HepG2 (cell line): Measurements from ENCODE around the gene PRDX4. TPM values are rescaled to one million over a fixed set of nuclear protein-coding genes. Genes with fewer than 3 reads are reported as not detected.

Source experiments
- ATAC-seq: fragments of 200-7000 bp; cut with Tn5 transposase; 3 replicates; pipeline ENCODE4 v1.9.1; 2020; ENCODE audit warnings: mild to moderate bottlenecking, moderate library complexity
- BruUV-seq: library from RNA; stranded (reverse); fragments of 400-500 nt; replicated peaks from 2 replicates; lab custom pipeline; 2021; lab: Mats Ljungman, UMichigan
- CTCF ChIA-PET: fragments of 300-600 bp; formaldehyde crosslinking; extraction: SDS; loops from one replicate; lab custom pipeline; 2021; ENCODE audit warnings: low total read pairs, inconsistent platforms, low intra/inter-chr PET ratio; lab: Yijun Ruan, JAX
- POLR2A ChIA-PET: fragments of 350-600 bp; sonication (Branson Sonifier 250); formaldehyde crosslinking; loops from one replicate; lab custom pipeline; 2020; ENCODE audit warnings: antibody characterized with exemption, inconsistent platforms; lab: Yijun Ruan, JAX
- DNase-seq: peaks from one replicate; pipeline ENCODE4 v3.0.0-alpha.2; 2015; ENCODE audit warnings: low spot score
- FAIRE-seq: peaks from 3 replicates; lab custom pipeline; 2011; peaks lifted over from hg19 to GRCh38; lab: Jason Lieb, UNC
- H2AFZ ChIP-seq: one replicate; pipeline ENCODE4 v1.6.1; 2011; ENCODE audit warnings: low read length, inconsistent platforms
- H3K27ac ChIP-seq: fragments of 300-600 bp; 3 replicates; pipeline ENCODE4 v1.8.0; 2011; ENCODE audit warnings: mixed run types, mild to moderate bottlenecking, mixed read lengths, low read length, inconsistent platforms; ENCODE audit not compliant: insufficient read depth; ENCODE audit errors: extremely low read length
- H3K27me3 ChIP-seq, 2 experiments: fragments of 200-600 bp in 1 of 2; 2 replicates in 1 of 2; 3 replicates in 1 of 2; pipeline versions ENCODE4 v1.6.0 to v1.8.0; 2011; ENCODE audit warnings: low read length in 2 of 2, mild to moderate bottlenecking in 2 of 2, moderate library complexity in 2 of 2, inconsistent platforms in 1 of 2; ENCODE audit not compliant: insufficient read depth in 2 of 2, control insufficient read depth in 1 of 2
- H3K36me3 ChIP-seq, 2 experiments: fragments of 200-600 bp in 1 of 2; replicated peaks in 1 of 2; 2 replicates in 1 of 2; 3 replicates in 1 of 2; pipeline versions ENCODE4 v1.5.1 to v1.8.0; 2011; ENCODE audit warnings: low read length in 2 of 2, inconsistent platforms in 1 of 2; ENCODE audit not compliant: insufficient read depth in 2 of 2, control insufficient read depth in 1 of 2
- H3K4me1 ChIP-seq: 2 replicates; pipeline ENCODE4 v1.5.1; 2012; ENCODE audit warnings: low read length, inconsistent platforms; ENCODE audit not compliant: insufficient read depth
- H3K4me2 ChIP-seq: 2 replicates; pipeline ENCODE4 v1.6.0; 2011; ENCODE audit warnings: low read depth, low read length, inconsistent platforms
- H3K4me3 ChIP-seq, 3 experiments: fragments of 200-600 bp in 1 of 3; sonication (generic), shearing (Covaris generic) in 1 of 3; replicated peaks in 1 of 3; 2 replicates each; pipeline ENCODE4 v1.5.1; 2011 to 2016; ENCODE audit warnings: low read length in 3 of 3, inconsistent platforms in 2 of 3, low read depth in 2 of 3, mild to moderate bottlenecking in 2 of 3, control low read depth in 1 of 3, mixed read lengths in 1 of 3; ENCODE audit not compliant: insufficient read depth in 1 of 3
- H3K79me2 ChIP-seq: one replicate; pipeline ENCODE4 v1.6.1; 2011; ENCODE audit warnings: low read length, inconsistent platforms; ENCODE audit not compliant: insufficient read depth
- H3K9ac ChIP-seq: 2 replicates; pipeline ENCODE4 v1.6.0; 2011; ENCODE audit warnings: mild to moderate bottlenecking, low read depth, low read length, inconsistent platforms; ENCODE audit not compliant: insufficient read depth
- H3K9me3 ChIP-seq: 2 replicates; pipeline ENCODE4 v1.5.1; 2012; ENCODE audit warnings: mild to moderate bottlenecking, low read length
- H4K20me1 ChIP-seq: 2 replicates; pipeline ENCODE4 v1.6.0; 2011; ENCODE audit warnings: inconsistent platforms, mild to moderate bottlenecking, low read length, moderate library complexity; ENCODE audit not compliant: insufficient read depth
- HDAC2 ChIP-seq: sonication (generic); formaldehyde crosslinking; IDR thresholded peaks from 2 replicates; pipeline ENCODE4 v1.4.0; 2020; ENCODE audit warnings: missing genetic modification reagents
- HNRNPK ChIP-seq: fragments of 200-400 bp; formaldehyde crosslinking; IDR thresholded peaks from 2 replicates; pipeline ENCODE4 v1.6.1; 2018; ENCODE audit warnings: low read length, low read depth, moderate library complexity, mild to moderate bottlenecking; ENCODE audit not compliant: poor library complexity, severe bottlenecking
- HOXA5 ChIP-seq: sonication (generic); formaldehyde crosslinking; IDR thresholded peaks from 2 replicates; pipeline ENCODE4 v1.4.0; 2020; ENCODE audit warnings: missing genetic modification reagents
- IKZF4 ChIP-seq: sonication (generic); formaldehyde crosslinking; IDR thresholded peaks from 2 replicates; pipeline ENCODE4 v1.5.1; 2020; ENCODE audit warnings: borderline replicate concordance, mild to moderate bottlenecking, low read depth, missing genetic modification reagents; ENCODE audit errors: not compliant biosample characterization
- NRL ChIP-seq: sonication (generic); formaldehyde crosslinking; IDR thresholded peaks from 2 replicates; pipeline ENCODE4 v1.5.0; 2020; ENCODE audit warnings: missing genetic modification reagents, mild to moderate bottlenecking, moderate library complexity, borderline replicate concordance
- PAXIP1 ChIP-seq: sonication (generic); formaldehyde crosslinking; conservative IDR thresholded peaks from 2 replicates; pipeline ENCODE4 v1.4.0; 2020; ENCODE audit warnings: mild to moderate bottlenecking, missing genetic modification reagents, moderate library complexity
- REL ChIP-seq: sonication (generic); formaldehyde crosslinking; conservative IDR thresholded peaks from 2 replicates; pipeline ENCODE4 v1.8.0; 2022; ENCODE audit warnings: mild to moderate bottlenecking, missing genetic modification reagents, moderate library complexity
- ZC3H4 ChIP-seq: sonication (generic); formaldehyde crosslinking; IDR thresholded peaks from 2 replicates; pipeline ENCODE4 v1.4.0; 2020; ENCODE audit warnings: missing genetic modification reagents, borderline replicate concordance
- ZNF280D ChIP-seq: sonication (generic); formaldehyde crosslinking; IDR thresholded peaks from 2 replicates; pipeline ENCODE4 v1.5.1; 2020; ENCODE audit warnings: mild to moderate bottlenecking, missing genetic modification reagents
- ZNF431 ChIP-seq: sonication (generic); formaldehyde crosslinking; IDR thresholded peaks from 2 replicates; pipeline ENCODE4 v1.9.0; 2022; ENCODE audit warnings: missing genetic modification reagents, low read depth, mild to moderate bottlenecking, borderline replicate concordance
- ZNF432 ChIP-seq: sonication (generic); formaldehyde crosslinking; IDR thresholded peaks from 2 replicates; pipeline ENCODE4 v1.5.0; 2020; ENCODE audit warnings: missing genetic modification reagents, mild to moderate bottlenecking, borderline replicate concordance
- ZNF772 ChIP-seq: sonication (generic); formaldehyde crosslinking; IDR thresholded peaks from 2 replicates; pipeline ENCODE4 v1.5.0; 2020; ENCODE audit warnings: mild to moderate bottlenecking, missing genetic modification reagents
- WGBS: methylation state at CpG from one replicate; pipeline ENCODE4 v1.1.6; 2017; ENCODE audit warnings: low lambda C conversion rate; 5-methylcytosine and 5-hydroxymethylcytosine counted together
- in situ Hi-C: cut with HindIII; loops from 2 replicates; pipeline ENCODE4 v1.10.0; 2017; ENCODE audit warnings: low pct_unique_long_range_greater_than_20kb; ENCODE audit not compliant: extremely low pct_ligation_motif_present
- intact Hi-C: fragments of 100-400 bp; cut with micrococcal nuclease; formaldehyde crosslinking; loops from one replicate; pipeline ENCODE4 v1.10.0; 2022; ENCODE audit not compliant: unreplicated experiment
- polyA plus RNA-seq, 8 experiments: library from polyadenylated mRNA; depleted of rRNA in 3 of 8; stranded (reverse) in 7 of 8; unstranded in 1 of 8; fragments of >200 nt; fragmentation: Illumina TruSeq in 4 of 8; extraction: Trizol in 4 of 8; gene quantifications; 2 replicates each; pipeline versions ENCODE4 v1.2.1 to v1.2.3, GENCODE V29; 2011 to 2016; ENCODE audit warnings: low read depth in 4 of 8, missing spikeins in 1 of 8, mixed read lengths in 1 of 8; ENCODE audit not compliant: insufficient read depth in 1 of 8
- total RNA-seq, 5 experiments: library from RNA; depleted of rRNA; stranded (reverse); fragments of >200 nt; fragmentation: Illumina TruSeq; extraction: Trizol; gene quantifications; 2 replicates each; pipeline ENCODE4 v1.2.3, GENCODE V29; 2016; ENCODE audit warnings: low read depth in 1 of 5
- TF ChIP-seq, protein P1 (sequence below): sonication (generic); formaldehyde crosslinking; conservative IDR thresholded peaks from 2 replicates; pipeline ENCODE4 v1.8.0; 2022; ENCODE audit warnings: low read depth, missing genetic modification reagents
- TF ChIP-seq, protein P2 (sequence below): sonication (generic); formaldehyde crosslinking; IDR thresholded peaks from 2 replicates; pipeline ENCODE4 v1.8.1; 2023; ENCODE audit warnings: missing genetic modification reagents, inconsistent platforms, borderline replicate concordance

PRDX4 gene
- total and polyA plus RNA-seq, 2 of the 13 experiments (the other 11 are each of a cell fraction or from before 2014, with no cell fraction given), result 217 to 252 TPM

DNA sequence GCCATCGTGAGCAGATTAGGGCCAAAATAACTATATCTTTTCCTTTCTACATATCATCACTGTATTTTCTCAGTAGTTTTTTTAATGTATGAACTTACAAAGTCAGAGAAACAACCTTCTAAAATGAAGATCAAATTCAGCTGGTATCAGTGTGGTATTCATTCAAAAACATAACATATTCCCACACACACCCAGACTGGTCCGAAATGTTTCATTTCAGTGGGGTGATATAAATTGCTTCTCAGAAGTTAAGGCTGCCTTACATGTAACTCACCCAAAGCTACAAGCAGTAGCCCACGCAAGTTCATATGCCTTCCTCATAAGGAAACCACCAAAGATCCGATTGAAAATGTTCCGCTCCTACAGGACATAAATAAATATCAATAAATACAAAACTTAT lies 37.9 kb downstream of the PRDX4 start:
- no peak overlapping the region for H3K4me3 ChIP-seq
- H4K20me1 ChIP-seq, result no peaks in the 10 kb centered on the region
- POLR2A ChIA-PET, result no interaction called here
- H3K36me3 ChIP-seq, result peaks cover 1 to 11% of the 10 kb centered on the region in 2 experiments; a peak in 2 of 5 replicates
- H3K79me2 ChIP-seq, result no peaks in the 10 kb centered on the region
- no peaks in the 10 kb centered on the region for H3K27me3 ChIP-seq
- 75% methylated on average over 5 of the region's 5 CpGs for WGBS
- intact Hi-C loops, result no loop called here
- CTCF ChIA-PET, result no interaction called here
- H3K9me3 ChIP-seq, result no peaks in the 10 kb centered on the region
- FAIRE-seq (no peak), DNase-seq (no peak), ATAC-seq (no peak)
- H3K9ac ChIP-seq, result no peak overlapping the region
- TF ChIP-seq ZNF280D (CRISPR knock-in tag) (no peak), ZC3H4 (CRISPR knock-in tag) (no peak), IKZF4 (CRISPR knock-in tag) (no peak), HOXA5 (CRISPR knock-in tag) (no peak), ZNF772 (CRISPR knock-in tag) (no peak), ZNF431 (CRISPR knock-in tag) (no peak), HDAC2 (CRISPR knock-in tag) (no peak), ZNF432 (CRISPR knock-in tag) (no peak), NRL (CRISPR knock-in tag) (no peak), REL (CRISPR knock-in tag) (no peak), PAXIP1 (CRISPR knock-in tag) (no peak), HNRNPK (no peak)
- TF ChIP-seq, protein P1, sequence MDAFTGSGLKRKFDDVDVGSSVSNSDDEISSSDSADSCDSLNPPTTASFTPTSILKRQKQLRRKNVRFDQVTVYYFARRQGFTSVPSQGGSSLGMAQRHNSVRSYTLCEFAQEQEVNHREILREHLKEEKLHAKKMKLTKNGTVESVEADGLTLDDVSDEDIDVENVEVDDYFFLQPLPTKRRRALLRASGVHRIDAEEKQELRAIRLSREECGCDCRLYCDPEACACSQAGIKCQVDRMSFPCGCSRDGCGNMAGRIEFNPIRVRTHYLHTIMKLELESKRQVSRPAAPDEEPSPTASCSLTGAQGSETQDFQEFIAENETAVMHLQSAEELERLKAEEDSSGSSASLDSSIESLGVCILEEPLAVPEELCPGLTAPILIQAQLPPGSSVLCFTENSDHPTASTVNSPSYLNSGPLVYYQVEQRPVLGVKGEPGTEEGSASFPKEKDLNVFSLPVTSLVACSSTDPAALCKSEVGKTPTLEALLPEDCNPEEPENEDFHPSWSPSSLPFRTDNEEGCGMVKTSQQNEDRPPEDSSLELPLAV (CRISPR knock-in tag), result no peak
- TF ChIP-seq, protein P2, sequence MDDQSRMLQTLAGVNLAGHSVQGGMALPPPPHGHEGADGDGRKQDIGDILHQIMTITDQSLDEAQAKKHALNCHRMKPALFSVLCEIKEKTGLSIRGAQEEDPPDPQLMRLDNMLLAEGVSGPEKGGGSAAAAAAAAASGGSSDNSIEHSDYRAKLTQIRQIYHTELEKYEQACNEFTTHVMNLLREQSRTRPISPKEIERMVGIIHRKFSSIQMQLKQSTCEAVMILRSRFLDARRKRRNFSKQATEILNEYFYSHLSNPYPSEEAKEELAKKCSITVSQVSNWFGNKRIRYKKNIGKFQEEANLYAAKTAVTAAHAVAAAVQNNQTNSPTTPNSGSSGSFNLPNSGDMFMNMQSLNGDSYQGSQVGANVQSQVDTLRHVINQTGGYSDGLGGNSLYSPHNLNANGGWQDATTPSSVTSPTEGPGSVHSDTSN (CRISPR knock-in tag), result no peak
- no TSS peak for BruUV-seq
- H3K27ac ChIP-seq, result no peak overlapping the region
- in situ Hi-C loops, result no loop called here
- peaks cover 13% of the 10 kb centered on the region for H3K4me1 ChIP-seq
- H2AFZ ChIP-seq, result no peak overlapping the region
- no peak overlapping the region for H3K4me2 ChIP-seq
